GM13976 (cell line): ENCODE measurements around the gene ZNF32.
A peak's percentile ranks its signal among the peaks of the same experiment; 100 is the strongest.

ENCODE experiments used
- DNase-seq: peaks from one replicate; pipeline ENCODE4 v3.0.0; 2012; ENCODE audit warnings: low spot score
- in situ Hi-C: fragments of 300-500 bp; cut with MboI; formaldehyde crosslinking; loops from one replicate; pipeline ENCODE4 v1.12.0; 2022; ENCODE audit warnings: low sequenced_read_pairs, mixed read lengths, inconsistent platforms; ENCODE audit not compliant: unreplicated experiment
- TF ChIP-seq, protein P1 (sequence below): IDR thresholded peaks from 2 replicates; pipeline ENCODE4 v1.5.1; 2012; ENCODE audit warnings: borderline replicate concordance, mild to moderate bottlenecking; ENCODE audit not compliant: insufficient read depth; ENCODE audit errors: extremely low read depth, missing control alignments, control extremely low read depth

ZNF32 gene

DNA sequence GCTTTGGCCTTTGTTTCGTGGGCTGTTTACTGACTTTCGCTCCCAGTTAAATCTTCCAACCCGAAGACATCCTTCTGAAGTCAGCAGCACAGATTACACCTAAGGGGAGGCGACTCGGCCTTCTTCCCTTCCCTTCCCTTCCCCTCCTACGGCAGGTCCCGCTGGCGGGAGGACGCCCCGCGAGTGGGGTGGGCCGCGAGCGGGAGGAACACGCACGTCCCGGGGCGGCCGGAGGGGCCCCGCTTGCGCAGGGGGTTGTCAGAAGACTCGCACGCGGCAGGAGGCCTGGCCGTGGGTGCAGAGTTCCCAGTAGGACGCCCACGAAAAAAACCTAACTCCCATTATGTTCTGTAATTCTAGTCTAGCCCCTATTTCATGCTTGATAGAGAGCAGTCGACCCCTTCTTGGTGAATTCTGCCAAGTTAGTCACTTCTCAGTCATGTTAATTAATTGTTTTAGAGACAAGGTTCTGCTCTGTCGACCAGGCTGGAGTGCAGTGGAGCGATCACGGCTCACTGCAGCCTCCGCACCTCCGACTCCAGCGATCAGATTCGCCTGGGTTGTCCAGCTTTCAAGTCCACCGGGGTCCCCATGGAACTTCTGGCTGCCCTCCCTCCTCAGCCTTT, 19.2 kb upstream of the ZNF32 start:
- TF ChIP-seq, protein P1, sequence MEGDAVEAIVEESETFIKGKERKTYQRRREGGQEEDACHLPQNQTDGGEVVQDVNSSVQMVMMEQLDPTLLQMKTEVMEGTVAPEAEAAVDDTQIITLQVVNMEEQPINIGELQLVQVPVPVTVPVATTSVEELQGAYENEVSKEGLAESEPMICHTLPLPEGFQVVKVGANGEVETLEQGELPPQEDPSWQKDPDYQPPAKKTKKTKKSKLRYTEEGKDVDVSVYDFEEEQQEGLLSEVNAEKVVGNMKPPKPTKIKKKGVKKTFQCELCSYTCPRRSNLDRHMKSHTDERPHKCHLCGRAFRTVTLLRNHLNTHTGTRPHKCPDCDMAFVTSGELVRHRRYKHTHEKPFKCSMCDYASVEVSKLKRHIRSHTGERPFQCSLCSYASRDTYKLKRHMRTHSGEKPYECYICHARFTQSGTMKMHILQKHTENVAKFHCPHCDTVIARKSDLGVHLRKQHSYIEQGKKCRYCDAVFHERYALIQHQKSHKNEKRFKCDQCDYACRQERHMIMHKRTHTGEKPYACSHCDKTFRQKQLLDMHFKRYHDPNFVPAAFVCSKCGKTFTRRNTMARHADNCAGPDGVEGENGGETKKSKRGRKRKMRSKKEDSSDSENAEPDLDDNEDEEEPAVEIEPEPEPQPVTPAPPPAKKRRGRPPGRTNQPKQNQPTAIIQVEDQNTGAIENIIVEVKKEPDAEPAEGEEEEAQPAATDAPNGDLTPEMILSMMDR, result no peak
- in situ Hi-C loops, result loop anchor here (25.0 kb wide), 2 partner anchors 719 to 1194 kb away; partner anchors contain the start of gene CXCL12
- no peak for DNase-seq

DNA sequence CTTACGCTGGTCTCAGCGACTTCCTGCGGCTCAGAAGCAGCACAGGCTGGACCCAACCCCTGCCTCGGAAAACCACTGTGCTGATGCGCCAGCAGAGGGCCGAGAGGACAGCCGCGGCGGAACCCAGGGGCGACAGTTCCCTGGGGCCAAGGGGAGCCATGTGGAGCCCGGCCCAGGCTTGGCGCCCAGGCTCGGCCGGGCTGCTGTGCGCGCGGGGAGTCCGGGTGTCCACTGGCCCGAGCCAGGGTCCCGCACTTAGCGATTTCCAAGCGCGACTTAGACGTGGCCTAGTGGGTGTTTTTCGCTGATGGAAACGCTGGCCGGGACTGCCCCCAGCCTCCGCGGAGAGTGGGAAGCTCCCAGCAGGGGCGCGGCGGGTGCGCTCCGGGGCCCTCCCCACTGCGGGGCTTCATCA, 18.6 kb upstream of the ZNF32 start:
- DNase-seq, result peak; percentile 51
- in situ Hi-C loops, result loop anchor here (25.0 kb wide), 2 partner anchors 720 to 1195 kb away; partner anchors contain the start of gene CXCL12
- TF ChIP-seq, protein P1, result no peak

DNA sequence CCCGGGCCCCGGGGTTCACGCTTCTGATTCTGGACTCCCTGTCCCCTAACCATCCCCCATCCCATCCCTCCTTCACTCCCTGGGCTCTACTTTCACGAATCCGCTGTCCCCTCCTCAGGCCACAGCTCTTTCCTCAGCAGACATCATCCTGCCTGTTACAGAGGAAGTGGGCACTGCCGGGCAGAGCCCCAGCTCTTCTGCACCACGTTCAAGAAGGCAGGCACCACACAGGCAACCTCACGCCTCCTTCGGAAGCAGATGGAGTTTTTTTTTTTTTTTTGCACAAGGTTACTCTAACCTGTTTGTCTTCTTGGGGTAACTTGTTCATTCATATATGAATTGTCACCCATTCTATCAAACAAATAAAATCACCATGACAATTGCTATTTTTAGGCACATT, 17.9 kb upstream of the ZNF32 start:
- DNase-seq, result no peak
- in situ Hi-C loops, result loop anchor here (25.0 kb wide), 2 partner anchors 721 to 1196 kb away; partner anchors contain the start of gene CXCL12
- TF ChIP-seq, protein P1, result no peak

DNA sequence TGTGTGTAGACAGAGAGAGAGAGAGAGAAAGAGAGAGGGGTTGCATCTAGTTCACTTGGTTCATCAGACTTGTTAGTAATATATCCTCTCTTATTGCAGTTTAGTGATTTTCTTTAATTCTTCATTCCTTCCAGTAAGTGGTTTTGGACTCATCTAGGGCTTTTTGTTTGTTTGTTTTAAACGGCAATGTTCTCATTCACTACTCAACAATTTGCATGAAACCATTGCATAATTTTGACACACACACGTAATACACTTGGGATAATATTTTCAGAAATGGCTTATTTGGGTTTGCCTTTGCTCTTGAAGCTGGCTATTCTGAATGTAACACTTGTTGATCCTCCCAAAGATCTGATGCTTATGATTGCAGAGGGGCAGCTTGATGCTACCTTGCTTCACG, 16.4 kb upstream of the ZNF32 start:
- in situ Hi-C loops, result loop anchor here (25.0 kb wide), 2 partner anchors 722 to 1197 kb away; partner anchors contain the start of gene CXCL12
- TF ChIP-seq, protein P1, result no peak
- no peak for DNase-seq

DNA sequence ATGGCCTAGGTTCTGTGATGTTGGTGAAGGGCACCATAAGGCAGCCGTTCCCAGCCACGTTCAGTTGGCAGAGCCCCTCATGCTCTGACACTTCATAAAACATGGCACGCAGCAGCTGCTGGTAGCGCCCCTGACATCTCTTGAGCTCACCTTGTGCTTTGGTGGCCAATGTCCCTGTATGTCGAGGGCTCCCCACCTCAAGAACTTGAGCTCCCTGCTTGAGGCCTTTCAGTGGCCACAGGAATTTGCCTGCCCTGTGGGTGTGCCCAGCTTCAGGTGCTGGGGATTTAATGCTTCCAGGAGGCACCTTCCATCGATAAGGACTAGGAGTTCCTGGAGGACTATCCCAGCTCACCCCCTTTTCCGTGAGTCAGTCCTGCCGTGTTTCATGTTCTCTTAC, 9.5 kb upstream of the ZNF32 start:
- TF ChIP-seq, protein P1, result no peak
- no peak for DNase-seq
- in situ Hi-C loops, result loop anchor here (25.0 kb wide), 2 partner anchors 729 to 1204 kb away; partner anchors contain the start of gene CXCL12

DNA sequence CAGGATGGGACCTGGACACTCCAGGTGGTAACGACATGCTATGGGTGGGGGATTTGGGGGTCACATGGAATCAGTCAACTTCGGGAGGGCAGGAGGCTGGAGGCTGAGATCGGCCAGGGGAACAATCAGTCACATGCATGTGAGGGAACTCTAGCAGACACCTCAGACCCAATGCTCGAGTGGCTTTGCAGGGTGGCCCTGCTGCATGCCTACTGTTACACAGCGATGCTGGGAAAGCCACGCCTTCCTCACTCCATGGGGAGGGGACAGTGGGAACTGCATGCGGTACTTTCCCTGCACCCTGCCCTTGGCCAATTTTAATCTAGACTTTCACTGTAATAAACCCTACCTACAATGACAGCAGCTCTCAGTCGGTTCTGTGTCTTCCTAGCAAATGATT, 6.6 kb upstream of the ZNF32 start:
- TF ChIP-seq, protein P1, result no peak
- in situ Hi-C loops, result loop anchor here (25.0 kb wide), 2 partner anchors 732 to 1207 kb away; partner anchors contain the start of gene CXCL12

DNA sequence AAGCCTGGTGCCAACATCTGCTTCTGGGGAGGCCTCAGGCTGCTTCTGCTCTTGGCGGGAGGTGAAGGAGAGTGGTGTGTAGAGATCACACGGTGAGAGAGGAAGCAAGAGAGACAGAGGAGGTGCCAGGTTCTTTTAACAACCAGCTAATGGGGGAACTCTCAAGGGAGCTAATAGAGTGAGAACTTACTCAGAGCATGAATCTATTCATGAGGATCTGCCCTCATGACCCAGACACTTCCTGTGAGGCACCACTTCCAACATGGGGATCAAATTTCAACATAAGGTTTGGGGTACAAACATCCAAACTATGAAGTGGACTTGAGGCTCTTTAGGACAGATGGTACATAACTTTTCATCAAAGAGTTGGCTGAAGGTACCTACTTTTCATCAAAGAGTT, 5.1 kb upstream of the ZNF32 start:
- DNase-seq, result no peak
- in situ Hi-C loops, result loop anchor here (25.0 kb wide), 2 partner anchors 734 to 1209 kb away; partner anchors contain the start of gene CXCL12
- TF ChIP-seq, protein P1, result no peak

More for the DNA sequence above, 6.6 kb upstream of the ZNF32 start:
- DNase-seq, result no peak
